Endothelial cell of umbilical vein (primary cell): ENCODE measurements around the gene ZNF846. TPM values are rescaled to one million over a fixed set of nuclear protein-coding genes. Genes with fewer than 3 reads are reported as not detected.

Experiments
- BruUV-seq: library from RNA; stranded (reverse); fragments of 400-500 nt; replicated peaks from 2 replicates; lab custom pipeline; 2021; lab: Mats Ljungman, UMichigan
- CTCF ChIA-PET: fragments of 300-600, 350-600 bp; sonication (Branson Sonifier 250); formaldehyde crosslinking; loops from one replicate; lab custom pipeline; 2021; ENCODE audit warnings: antibody characterized with exemption, inconsistent platforms; lab: Charles Lee
- POLR2A ChIA-PET: fragments of 300-600, 350-600 bp; sonication (Branson Sonifier 250); formaldehyde crosslinking; loops from one replicate; lab custom pipeline; 2021; ENCODE audit warnings: antibody characterized with exemption, inconsistent platforms; lab: Charles Lee
- DNase-seq: peaks from one replicate; pipeline ENCODE4 v3.0.0-alpha.2; 2011; ENCODE audit warnings: low read depth, low spot score
- FAIRE-seq: peaks from 2 replicates; lab custom pipeline; 2011; peaks lifted over from hg19 to GRCh38; lab: Jason Lieb, UNC
- H2AFZ ChIP-seq: 2 replicates; pipeline ENCODE4 v1.6.0; 2012; ENCODE audit warnings: low read depth, low read length, control low read depth, inconsistent platforms
- H3K27ac ChIP-seq: 2 replicates; pipeline ENCODE4 v1.5.1; 2011; ENCODE audit warnings: low read depth, mild to moderate bottlenecking, control low read depth, low read length, moderate library complexity; ENCODE audit not compliant: insufficient read depth
- H3K27me3 ChIP-seq, 2 experiments: 2 replicates each; pipeline versions ENCODE4 v1.6.0 to v1.6.1; 2011; ENCODE audit warnings: low read length in 2 of 2, mixed read lengths in 1 of 2; ENCODE audit not compliant: control insufficient read depth in 2 of 2, insufficient read depth in 2 of 2
- H3K36me3 ChIP-seq, 2 experiments: 2 replicates in 1 of 2; 3 replicates in 1 of 2; pipeline ENCODE4 v1.5.1; 2011; ENCODE audit warnings: low read length in 2 of 2, mild to moderate bottlenecking in 1 of 2, moderate library complexity in 1 of 2; ENCODE audit not compliant: control insufficient read depth in 2 of 2, insufficient read depth in 2 of 2; ENCODE audit errors: extremely low read depth in 1 of 2
- H3K4me1 ChIP-seq: 3 replicates; pipeline ENCODE4 v1.5.1; 2011; ENCODE audit warnings: mild to moderate bottlenecking, low read length; ENCODE audit not compliant: control insufficient read depth, insufficient read depth; ENCODE audit errors: extremely low read depth
- H3K4me2 ChIP-seq: 2 replicates; pipeline ENCODE4 v1.6.1; 2011; ENCODE audit warnings: low read length, control low read depth, mixed read lengths; ENCODE audit not compliant: insufficient read depth
- H3K4me3 ChIP-seq, 3 experiments: fragments of 200-600 bp in 1 of 3; sonication (generic), shearing (Covaris generic) in 1 of 3; replicated peaks in 1 of 3; 2 replicates each; pipeline ENCODE4 v1.5.1; 2011 to 2016; ENCODE audit warnings: control low read depth in 3 of 3, low read length in 3 of 3, mild to moderate bottlenecking in 2 of 3, inconsistent platforms in 1 of 3, low read depth in 1 of 3, moderate library complexity in 1 of 3; ENCODE audit not compliant: insufficient read depth in 1 of 3
- H3K79me2 ChIP-seq: 2 replicates; pipeline ENCODE4 v1.6.0; 2012; ENCODE audit warnings: low read length, inconsistent platforms; ENCODE audit not compliant: control insufficient read depth, insufficient read depth
- H3K9ac ChIP-seq: replicated peaks from 2 replicates; pipeline ENCODE3; 2011; ENCODE audit warnings: low read length, control low read depth; ENCODE audit not compliant: insufficient read depth; ENCODE audit errors: extremely low read depth
- H3K9me1 ChIP-seq: replicated peaks from 3 replicates; pipeline ENCODE4 v1.6.0; 2011; ENCODE audit warnings: mild to moderate bottlenecking, low read length; ENCODE audit not compliant: control insufficient read depth, insufficient read depth; ENCODE audit errors: extremely low read depth
- H3K9me3 ChIP-seq: replicated peaks from 2 replicates; pipeline ENCODE4 v1.5.1; 2012; ENCODE audit warnings: low read length, inconsistent platforms; ENCODE audit not compliant: control insufficient read depth, insufficient read depth
- H4K20me1 ChIP-seq: replicated peaks from 2 replicates; pipeline ENCODE3; 2011; ENCODE audit warnings: mild to moderate bottlenecking, low read length; ENCODE audit not compliant: control insufficient read depth, insufficient read depth; ENCODE audit errors: extremely low read depth
- EZH2 ChIP-seq: IDR thresholded peaks from 2 replicates; pipeline ENCODE4 v1.6.1; 2012; ENCODE audit warnings: borderline replicate concordance, low read depth, mild to moderate bottlenecking, moderate library complexity, low read length, inconsistent platforms; ENCODE audit not compliant: severe bottlenecking
- FOS ChIP-seq: IDR thresholded peaks from 2 replicates; pipeline ENCODE4 v1.6.1; 2011; ENCODE audit warnings: mild to moderate bottlenecking, low read length, moderate library complexity, borderline replicate concordance; ENCODE audit not compliant: insufficient read depth
- GATA2 ChIP-seq: IDR thresholded peaks from 2 replicates; pipeline ENCODE4 v1.7.0; 2011; ENCODE audit warnings: low read depth, mild to moderate bottlenecking, moderate library complexity, mixed read lengths, low read length; ENCODE audit not compliant: insufficient read length, insufficient read depth
- JUN ChIP-seq: IDR thresholded peaks from 2 replicates; pipeline ENCODE4 v1.6.1; 2011; ENCODE audit warnings: borderline replicate concordance, low read depth; ENCODE audit not compliant: insufficient read length, insufficient read depth
- MAX ChIP-seq: IDR thresholded peaks from 2 replicates; pipeline ENCODE4 v1.6.1; 2011; ENCODE audit not compliant: insufficient read depth, insufficient read length
- MYC ChIP-seq: IDR thresholded peaks from one replicate; pipeline ENCODE4 v1.6.1; 2011; ENCODE audit warnings: mild to moderate bottlenecking, low read depth, low read length
- POLR2A ChIP-seq: IDR thresholded peaks from 2 replicates; pipeline ENCODE4 v1.6.1; 2012; ENCODE audit warnings: low read depth, mild to moderate bottlenecking, control low read depth, low read length
- POLR2AphosphoS5 ChIP-seq: IDR thresholded peaks from 2 replicates; pipeline ENCODE4 v1.6.1; 2012; ENCODE audit warnings: low read depth, mild to moderate bottlenecking, control low read depth, low read length, moderate library complexity; ENCODE audit not compliant: insufficient read depth
- dilution Hi-C: fragments of 300-500 bp; cut with MboI; formaldehyde crosslinking; loops from one replicate; pipeline ENCODE4 v1.15.0; 2019; ENCODE audit warnings: low sequenced_read_pairs; ENCODE audit not compliant: extremely low pct_ligation_motif_present
- intact Hi-C: fragments of 100-400 bp; cut with micrococcal nuclease; formaldehyde crosslinking; loops from one replicate; pipeline ENCODE4 v1.10.0; 2022
- polyA plus RNA-seq, 4 experiments: library from polyadenylated mRNA; depleted of rRNA in 3 of 4; stranded (reverse) in 3 of 4; unstranded in 1 of 4; fragments of >200 nt; gene quantifications; 2 replicates each; pipeline versions ENCODE4 v1.2.1 to v1.2.3, GENCODE V29; 2011 to 2012; ENCODE audit warnings: missing spikeins in 1 of 4
- total RNA-seq: library from RNA; stranded (reverse); gene quantifications from 2 replicates; pipeline ENCODE4 v1.2.3, GENCODE V29; 2021

The ZNF846 gene
- total and polyA plus RNA-seq, 2 donors (not counting 3 experiments of a cell fraction or from before 2014, with no cell fraction given) = 3.9 to 8.3 TPM

GRCh38 chr19:9724157-9724556, 44.4 kb downstream of the ZNF846 start:
- no TSS peak for BruUV-seq
- Histone ChIP-seq H3K4me2 (no peak overlapping the region), H3K36me3 (no peaks in the 10 kb centered on the region), H3K4me1 (no peaks in the 10 kb centered on the region), H4K20me1 (no peaks in the 10 kb centered on the region), H3K9me3 (no peaks in the 10 kb centered on the region), H2AFZ (no peak overlapping the region), H3K4me3 (no peak overlapping the region), H3K9me1 (no peaks in the 10 kb centered on the region), H3K27me3 (no peaks in the 10 kb centered on the region), H3K27ac (no peak overlapping the region), H3K79me2 (no peaks in the 10 kb centered on the region), H3K9ac (no peak overlapping the region)
- TF ChIP-seq MAX (no peak), MYC (no peak)
- dilution Hi-C loops (no loop called here), intact Hi-C loops (no loop called here)
- no peak for DNase-seq
- CTCF ChIA-PET = no interaction called here
- POLR2A ChIA-PET = no interaction called here
- FAIRE-seq = no peak

GRCh38 chr19:9721861-9722260, 46.7 kb downstream of the ZNF846 start:
- dilution Hi-C loops (no loop called here), intact Hi-C loops (no loop called here)
- CTCF ChIA-PET = no interaction called here
- Histone ChIP-seq H3K9me3 (no peaks in the 10 kb centered on the region), H3K4me3 (no peak overlapping the region), H3K9me1 (no peaks in the 10 kb centered on the region), H3K4me1 (no peaks in the 10 kb centered on the region), H3K27me3 (no peaks in the 10 kb centered on the region), H3K27ac (no peak overlapping the region), H3K36me3 (no peaks in the 10 kb centered on the region), H2AFZ (no peak overlapping the region), H3K79me2 (no peaks in the 10 kb centered on the region), H3K4me2 (no peak overlapping the region), H3K9ac (no peak overlapping the region), H4K20me1 (no peaks in the 10 kb centered on the region)
- FAIRE-seq = no peak
- TF ChIP-seq MYC = no peak
- TF ChIP-seq GATA2 = no peak
- no peak for TF ChIP-seq FOS
- no peak for TF ChIP-seq POLR2A
- no peak for TF ChIP-seq EZH2
- no peak for TF ChIP-seq JUN
- no peak for TF ChIP-seq POLR2AphosphoS5
- no peak for TF ChIP-seq MAX
- no peak for DNase-seq
- POLR2A ChIA-PET = no interaction called here
- no TSS peak for BruUV-seq
